GM23248 (cell line): ENCODE measurements around the gene MKS1. TPM values are rescaled to one million over a fixed set of nuclear protein-coding genes. Genes with fewer than 3 reads are reported as not detected.

ENCODE experiments used
- DNase-seq: peaks from one replicate; pipeline ENCODE4 v3.0.0-alpha.2; 2015
- H2AFZ ChIP-seq: fragments of 200-600 bp; sonication (generic); 2 replicates; pipeline ENCODE4 v1.6.1; 2016; ENCODE audit warnings: antibody characterized with exemption
- H3F3A ChIP-seq: fragments of 200-600 bp; sonication (generic); 2 replicates; pipeline ENCODE4 v1.6.1; 2016; ENCODE audit warnings: mild to moderate bottlenecking, antibody characterized with exemption, mixed run types; ENCODE audit not compliant: insufficient read depth
- H3K27ac ChIP-seq: fragments of 200-600 bp; sonication (generic); 2 replicates; pipeline ENCODE4 v1.5.1; 2016; ENCODE audit warnings: mild to moderate bottlenecking
- H3K27me3 ChIP-seq: fragments of 200-600 bp; sonication (generic); replicated peaks from 2 replicates; pipeline ENCODE4 v1.6.1; 2016; ENCODE audit warnings: mild to moderate bottlenecking; ENCODE audit not compliant: insufficient read depth
- H3K36me3 ChIP-seq: fragments of 200-600 bp; sonication (generic); 2 replicates; pipeline ENCODE4 v1.6.1; 2016; ENCODE audit warnings: low read depth, mild to moderate bottlenecking
- H3K4me1 ChIP-seq: fragments of 200-600 bp; sonication (generic); 2 replicates; pipeline ENCODE4 v1.6.1; 2016; ENCODE audit warnings: mild to moderate bottlenecking; ENCODE audit not compliant: insufficient read depth
- H3K4me2 ChIP-seq: fragments of 200-600 bp; sonication (generic); one replicate; pipeline ENCODE4 v1.6.1; 2016; ENCODE audit warnings: mild to moderate bottlenecking; ENCODE audit not compliant: unreplicated experiment
- H3K4me3 ChIP-seq: fragments of 200-600 bp; sonication (generic); 2 replicates; pipeline ENCODE4 v1.5.1; 2016; ENCODE audit warnings: mild to moderate bottlenecking
- H3K79me2 ChIP-seq: fragments of 200-600 bp; sonication (generic); 2 replicates; pipeline ENCODE4 v1.6.1; 2016; ENCODE audit warnings: mild to moderate bottlenecking; ENCODE audit not compliant: insufficient read depth
- H3K9ac ChIP-seq: fragments of 200-600 bp; sonication (generic); 2 replicates; pipeline ENCODE4 v1.6.1; 2016; ENCODE audit warnings: mild to moderate bottlenecking
- H3K9me2 ChIP-seq: fragments of 200-600 bp; sonication (generic); 2 replicates; pipeline ENCODE4 v1.6.1; 2016; ENCODE audit warnings: mixed run types, mild to moderate bottlenecking, moderate library complexity; ENCODE audit not compliant: insufficient read depth
- H3K9me3 ChIP-seq: fragments of 200-600 bp; sonication (generic); one replicate; pipeline ENCODE4 v1.6.1; 2017; ENCODE audit warnings: low read depth
- H4K20me1 ChIP-seq: fragments of 200-600 bp; sonication (generic); 2 replicates; pipeline ENCODE4 v1.6.0; 2016; ENCODE audit not compliant: insufficient read depth
- EZH2 ChIP-seq: fragments of 200-600 bp; sonication (generic); IDR thresholded peaks from 2 replicates; pipeline ENCODE4 v1.6.1; 2018; ENCODE audit warnings: antibody characterized with exemption, mild to moderate bottlenecking; ENCODE audit not compliant: insufficient read depth, poor library complexity, severe bottlenecking
- EZH2phosphoT487 ChIP-seq: fragments of 200-600 bp; sonication (generic); IDR thresholded peaks from 2 replicates; pipeline ENCODE4 v1.6.1; 2018; ENCODE audit warnings: antibody characterized with exemption, moderate library complexity, mild to moderate bottlenecking, low read depth; ENCODE audit not compliant: insufficient read depth
- WGBS, 2 experiments: methylation state at CpG; one replicate each; pipeline ENCODE4 v1.1.6; 2015 to 2017; ENCODE audit warnings: low lambda C conversion rate in 2 of 2, low coverage in 1 of 2; ENCODE audit errors: missing lambda C conversion rate in 2 of 2; 5-methylcytosine and 5-hydroxymethylcytosine counted together
- in situ Hi-C: fragments of 300-500 bp; cut with MboI; formaldehyde crosslinking; loops from 2 replicates; pipeline ENCODE4 v1.15.0; 2020
- polyA plus RNA-seq: library from polyadenylated mRNA; unstranded; fragments of >200 nt; fragmentation: Nextera tagmentation; extraction: Ambion mirVana; gene quantifications from 2 replicates; pipeline ENCODE4 v1.2.1, GENCODE V29; 2016
- total RNA-seq: library from RNA; depleted of rRNA; stranded (reverse); fragments of >200 nt; shearing (Covaris generic); gene quantifications from 2 replicates; pipeline ENCODE4 v1.2.3, GENCODE V29; 2014

Gene MKS1
- total and polyA plus RNA-seq, 2 experiments from 2014 or later: 14.1 to 15.3 TPM

- no peak for TF ChIP-seq EZH2phosphoT487
- TF ChIP-seq EZH2: no peak
- no peak overlapping the region for H3K27ac ChIP-seq
- no peak overlapping the region for H3K9ac ChIP-seq
- H3K4me3 ChIP-seq: no peak overlapping the region
- H3K36me3 ChIP-seq: no peaks in the 10 kb centered on the region
- in situ Hi-C loops: no loop called here
- H2AFZ ChIP-seq: no peak overlapping the region
- H3K9me2 ChIP-seq: no peaks in the 10 kb centered on the region
- no peaks in the 10 kb centered on the region for H4K20me1 ChIP-seq
- no peak overlapping the region for H3K4me2 ChIP-seq
- H3K9me3 ChIP-seq: no peaks in the 10 kb centered on the region
- no peaks in the 10 kb centered on the region for H3F3A ChIP-seq
- H3K4me1 ChIP-seq: no peaks in the 10 kb centered on the region
- peaks cover 32% of the 10 kb centered on the region for H3K27me3 ChIP-seq
- H3K79me2 ChIP-seq: no peaks in the 10 kb centered on the region
- DNase-seq: no peak
- WGBS, 2 experiments: 50 to 60% methylated on average over 1 of the region's 1 CpG
Measured at GRCh38 chr17:58246781-58247180, 27.7 kb upstream of the MKS1 start.

GRCh38 chr17:58246104-58246740, 27.2 kb upstream of the MKS1 start:
- DNase-seq: no peak
- Histone ChIP-seq H3K4me3 (no peak overlapping the region), H3K4me1 (no peaks in the 10 kb centered on the region), H3K36me3 (no peaks in the 10 kb centered on the region), H3K79me2 (no peaks in the 10 kb centered on the region), H2AFZ (no peak overlapping the region), H3K27ac (no peak overlapping the region), H4K20me1 (no peaks in the 10 kb centered on the region), H3K9me3 (no peaks in the 10 kb centered on the region), H3K9ac (no peak overlapping the region), H3K4me2 (no peak overlapping the region), H3K27me3 (peaks cover 31% of the 10 kb centered on the region), H3K9me2 (no peaks in the 10 kb centered on the region), H3F3A (no peaks in the 10 kb centered on the region)
- in situ Hi-C loops: no loop called here
- no peak for TF ChIP-seq EZH2
- TF ChIP-seq EZH2phosphoT487: no peak
- 76 to 81% methylated on average over 13 of the region's 13 CpGs for WGBS, 2 experiments

GRCh38 chr17:58245428-58246103, 26.5 kb upstream of the MKS1 start:
- 55 to 61% methylated on average over 10 of the region's 10 CpGs for WGBS, 2 experiments
- no peak overlapping the region for H3K9ac ChIP-seq
- peak; percentile 62 for DNase-seq
- in situ Hi-C loops: no loop called here
- H4K20me1 ChIP-seq: no peaks in the 10 kb centered on the region
- H3K4me2 ChIP-seq: no peak overlapping the region
- TF ChIP-seq EZH2 (no peak), EZH2phosphoT487 (no peak)
- no peak overlapping the region for H3K4me3 ChIP-seq
- no peak overlapping the region for H2AFZ ChIP-seq
- H3K9me2 ChIP-seq: no peaks in the 10 kb centered on the region
- no peaks in the 10 kb centered on the region for H3K4me1 ChIP-seq
- peaks cover 27% of the 10 kb centered on the region for H3K27me3 ChIP-seq
- H3K27ac ChIP-seq: no peak overlapping the region
- no peaks in the 10 kb centered on the region for H3K9me3 ChIP-seq
- H3K79me2 ChIP-seq: no peaks in the 10 kb centered on the region
- H3F3A ChIP-seq: no peaks in the 10 kb centered on the region
- H3K36me3 ChIP-seq: no peaks in the 10 kb centered on the region

GRCh38 chr17:58244963-58245362, 25.9 kb upstream of the MKS1 start:
- H3K9ac ChIP-seq: no peak overlapping the region
- no peaks in the 10 kb centered on the region for H3K36me3 ChIP-seq
- TF ChIP-seq EZH2phosphoT487 (no peak), EZH2 (no peak)
- in situ Hi-C loops: no loop called here
- no peak overlapping the region for H3K27ac ChIP-seq
- no peak for DNase-seq
- no peaks in the 10 kb centered on the region for H3K4me1 ChIP-seq
- H3F3A ChIP-seq: no peaks in the 10 kb centered on the region
- no peaks in the 10 kb centered on the region for H3K9me3 ChIP-seq
- 54 to 61% methylated on average over 6 of the region's 6 CpGs for WGBS, 2 experiments
- no peak overlapping the region for H2AFZ ChIP-seq
- no peak overlapping the region for H3K4me3 ChIP-seq
- H3K4me2 ChIP-seq: no peak overlapping the region
- no peaks in the 10 kb centered on the region for H3K79me2 ChIP-seq
- peaks cover 29% of the 10 kb centered on the region for H3K27me3 ChIP-seq
- no peaks in the 10 kb centered on the region for H4K20me1 ChIP-seq
- no peaks in the 10 kb centered on the region for H3K9me2 ChIP-seq
